IPS-18c (cell line): Measurements from ENCODE around the gene TBC1D16.
"Not testable (repeated sequence)": the region's sequence is repeated elsewhere in the genome, so short reads cannot be mapped to it uniquely, and the experiment has no call there.

Source experiments
- H3K4me3 ChIP-seq: 2 replicates; pipeline ENCODE4 v1.7.0; 2013; ENCODE audit warnings: low read depth, mild to moderate bottlenecking, low read length, moderate library complexity; ENCODE audit not compliant: insufficient read depth
- H3K9me3 ChIP-seq: one replicate; pipeline ENCODE4 v1.6.1; 2013; ENCODE audit warnings: mild to moderate bottlenecking, low read length, moderate library complexity; ENCODE audit not compliant: control insufficient read depth, insufficient read depth

TBC1D16 gene

GRCh38 chr17:80000981-80001775 is 34.5 kb downstream of the TBC1D16 start:
- Histone ChIP-seq H3K9me3 (no peaks in the 10 kb centered on the region), H3K4me3 (no peak overlapping the region)

- H3K4me3 ChIP-seq, result no peak overlapping the region
- H3K9me3 ChIP-seq, result no peaks in the 10 kb centered on the region
These were observed 35.5 kb downstream of the TBC1D16 start for GRCh38 chr17:80000136-80000535.

- H3K4me3 ChIP-seq, result no peak overlapping the region
- no peaks in the 10 kb centered on the region for H3K9me3 ChIP-seq
These were observed 38.5 kb downstream of the TBC1D16 start for GRCh38 chr17:79997011-79997660.

- no peak overlapping the region for H3K4me3 ChIP-seq
- H3K9me3 ChIP-seq, result no peaks in the 10 kb centered on the region
These were observed 39.4 kb downstream of the TBC1D16 start for GRCh38 chr17:79996291-79996690.

- Histone ChIP-seq H3K4me3 (no peak overlapping the region), H3K9me3 (no peaks in the 10 kb centered on the region)
These were observed 40.0 kb downstream of the TBC1D16 start for GRCh38 chr17:79995696-79996095.

GRCh38 chr17:79994602-79995001 is 41.1 kb downstream of the TBC1D16 start:
- no peak overlapping the region for H3K4me3 ChIP-seq
- no peaks in the 10 kb centered on the region for H3K9me3 ChIP-seq

GRCh38 chr17:79994228-79994569 is 41.5 kb downstream of the TBC1D16 start:
- not testable (repeated sequence) for H3K4me3 ChIP-seq, H3K9me3 ChIP-seq

- Histone ChIP-seq H3K9me3 (no peaks in the 10 kb centered on the region), H3K4me3 (no peak overlapping the region)
These were observed 42.1 kb downstream of the TBC1D16 start for GRCh38 chr17:79993390-79994227.

- H3K4me3 ChIP-seq, result no peak overlapping the region
- H3K9me3 ChIP-seq, result no peaks in the 10 kb centered on the region
These were observed 42.9 kb downstream of the TBC1D16 start for GRCh38 chr17:79992649-79993389.

- Histone ChIP-seq H3K4me3 (peak overlapping the region; percentile 11), H3K9me3 (no peaks in the 10 kb centered on the region)
These were observed 43.6 kb downstream of the TBC1D16 start for GRCh38 chr17:79991924-79992648.

GRCh38 chr17:79991140-79991923 is 44.3 kb downstream of the TBC1D16 start:
- H3K4me3 ChIP-seq, result peak overlapping the region; percentile 11; the same call in 1 of the 2 replicates
- no peaks in the 10 kb centered on the region for H3K9me3 ChIP-seq

GRCh38 chr17:79990704-79991103 is 45.0 kb downstream of the TBC1D16 start:
- no peak overlapping the region for H3K4me3 ChIP-seq
- H3K9me3 ChIP-seq, result no peaks in the 10 kb centered on the region

GRCh38 chr17:79990051-79990592 is 45.5 kb downstream of the TBC1D16 start:
- H3K4me3 ChIP-seq, result no peak overlapping the region
- H3K9me3 ChIP-seq, result no peaks in the 10 kb centered on the region

- Histone ChIP-seq H3K9me3 (no peaks in the 10 kb centered on the region), H3K4me3 (no peak overlapping the region)
These were observed 46.4 kb downstream of the TBC1D16 start for GRCh38 chr17:79989106-79989835.
